ENCODE results near the gene PTPRM. TPM values are rescaled to one million over a fixed set of nuclear protein-coding genes. Genes with fewer than 3 reads are reported as not detected.

PTPRM gene
- total RNA-seq, 1 experiment from 2014 or later, result 1.6 TPM

DNA sequence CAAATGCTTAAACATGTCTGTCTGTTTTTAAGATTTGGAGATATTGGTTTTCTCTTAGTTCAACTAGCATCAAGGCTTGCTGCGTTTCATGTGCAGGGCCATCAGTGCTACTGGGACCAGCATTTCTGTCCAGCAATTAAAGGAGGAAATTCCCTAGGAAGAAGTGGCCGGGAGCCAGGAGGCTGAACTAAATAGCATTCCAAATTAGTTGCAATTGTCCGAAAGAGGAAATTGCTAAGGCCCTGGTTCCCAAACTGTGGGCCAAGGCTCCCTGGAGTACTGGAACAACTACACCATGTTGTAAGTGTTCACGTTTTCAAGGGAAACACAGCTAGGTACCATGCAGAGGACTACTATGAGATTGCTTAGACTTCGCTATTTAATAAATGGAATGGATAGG is 257.9 kb downstream of the PTPRM start:
- CTCF ChIA-PET, result no interaction called here
- H3K9me3 ChIP-seq (ENCODE audit: control insufficient read depth, insufficient read depth, low read depth, low read length), result no peaks in the 10 kb centered on the region
- H3K4me3 ChIP-seq (ENCODE audit: low read depth in 2 of 2, low read length in 2 of 2), result no peak overlapping the region
- no peak overlapping the region for H3K27ac ChIP-seq (ENCODE audit: low read length)
- POLR2A ChIA-PET, result no interaction called here
- no peak for TF ChIP-seq TCF7L2 (IDR thresholded peaks at IDR 0.05; ENCODE audit: low read depth, low read length)
- TF ChIP-seq, protein P1, sequence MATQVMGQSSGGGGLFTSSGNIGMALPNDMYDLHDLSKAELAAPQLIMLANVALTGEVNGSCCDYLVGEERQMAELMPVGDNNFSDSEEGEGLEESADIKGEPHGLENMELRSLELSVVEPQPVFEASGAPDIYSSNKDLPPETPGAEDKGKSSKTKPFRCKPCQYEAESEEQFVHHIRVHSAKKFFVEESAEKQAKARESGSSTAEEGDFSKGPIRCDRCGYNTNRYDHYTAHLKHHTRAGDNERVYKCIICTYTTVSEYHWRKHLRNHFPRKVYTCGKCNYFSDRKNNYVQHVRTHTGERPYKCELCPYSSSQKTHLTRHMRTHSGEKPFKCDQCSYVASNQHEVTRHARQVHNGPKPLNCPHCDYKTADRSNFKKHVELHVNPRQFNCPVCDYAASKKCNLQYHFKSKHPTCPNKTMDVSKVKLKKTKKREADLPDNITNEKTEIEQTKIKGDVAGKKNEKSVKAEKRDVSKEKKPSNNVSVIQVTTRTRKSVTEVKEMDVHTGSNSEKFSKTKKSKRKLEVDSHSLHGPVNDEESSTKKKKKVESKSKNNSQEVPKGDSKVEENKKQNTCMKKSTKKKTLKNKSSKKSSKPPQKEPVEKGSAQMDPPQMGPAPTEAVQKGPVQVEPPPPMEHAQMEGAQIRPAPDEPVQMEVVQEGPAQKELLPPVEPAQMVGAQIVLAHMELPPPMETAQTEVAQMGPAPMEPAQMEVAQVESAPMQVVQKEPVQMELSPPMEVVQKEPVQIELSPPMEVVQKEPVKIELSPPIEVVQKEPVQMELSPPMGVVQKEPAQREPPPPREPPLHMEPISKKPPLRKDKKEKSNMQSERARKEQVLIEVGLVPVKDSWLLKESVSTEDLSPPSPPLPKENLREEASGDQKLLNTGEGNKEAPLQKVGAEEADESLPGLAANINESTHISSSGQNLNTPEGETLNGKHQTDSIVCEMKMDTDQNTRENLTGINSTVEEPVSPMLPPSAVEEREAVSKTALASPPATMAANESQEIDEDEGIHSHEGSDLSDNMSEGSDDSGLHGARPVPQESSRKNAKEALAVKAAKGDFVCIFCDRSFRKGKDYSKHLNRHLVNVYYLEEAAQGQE (IDR thresholded peaks at IDR 0.05; ENCODE audit: insufficient read depth in 1 of 2, low read depth in 2 of 2, low read length in 1 of 2), result no peak
- TF ChIP-seq POLR2AphosphoS5 (IDR thresholded peaks at IDR 0.05; ENCODE audit: low read depth, low read length), result no peak
- no peak for TF ChIP-seq SIN3A (IDR thresholded peaks at IDR 0.05; ENCODE audit: borderline replicate concordance, insufficient read depth, low read depth, low read length)
- TF ChIP-seq, protein P2, sequence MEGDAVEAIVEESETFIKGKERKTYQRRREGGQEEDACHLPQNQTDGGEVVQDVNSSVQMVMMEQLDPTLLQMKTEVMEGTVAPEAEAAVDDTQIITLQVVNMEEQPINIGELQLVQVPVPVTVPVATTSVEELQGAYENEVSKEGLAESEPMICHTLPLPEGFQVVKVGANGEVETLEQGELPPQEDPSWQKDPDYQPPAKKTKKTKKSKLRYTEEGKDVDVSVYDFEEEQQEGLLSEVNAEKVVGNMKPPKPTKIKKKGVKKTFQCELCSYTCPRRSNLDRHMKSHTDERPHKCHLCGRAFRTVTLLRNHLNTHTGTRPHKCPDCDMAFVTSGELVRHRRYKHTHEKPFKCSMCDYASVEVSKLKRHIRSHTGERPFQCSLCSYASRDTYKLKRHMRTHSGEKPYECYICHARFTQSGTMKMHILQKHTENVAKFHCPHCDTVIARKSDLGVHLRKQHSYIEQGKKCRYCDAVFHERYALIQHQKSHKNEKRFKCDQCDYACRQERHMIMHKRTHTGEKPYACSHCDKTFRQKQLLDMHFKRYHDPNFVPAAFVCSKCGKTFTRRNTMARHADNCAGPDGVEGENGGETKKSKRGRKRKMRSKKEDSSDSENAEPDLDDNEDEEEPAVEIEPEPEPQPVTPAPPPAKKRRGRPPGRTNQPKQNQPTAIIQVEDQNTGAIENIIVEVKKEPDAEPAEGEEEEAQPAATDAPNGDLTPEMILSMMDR (IDR thresholded peaks at IDR 0.05), result no peak
- no TSS peak for BruUV-seq (replicated peaks)
- DNase-seq (ENCODE audit: low read depth, low spot score) (no peak), ATAC-seq (no peak)
- no peaks in the 10 kb centered on the region for H3K4me1 ChIP-seq (ENCODE audit: control insufficient read depth, insufficient read depth, low read length)
- intact Hi-C loops (cut with micrococcal nuclease; ENCODE audit: unreplicated experiment), result no loop called here
- no peaks in the 10 kb centered on the region for H3K27me3 ChIP-seq (ENCODE audit: control insufficient read depth, insufficient read depth, low read length)
- in situ Hi-C loops (cut with HindIII; ENCODE audit: low pct_unique_long_range_greater_than_20kb, low sequenced_read_pairs), result no loop called here
- no peaks in the 10 kb centered on the region for H3K36me3 ChIP-seq (ENCODE audit: control insufficient read depth, insufficient read depth, low read length)

DNA sequence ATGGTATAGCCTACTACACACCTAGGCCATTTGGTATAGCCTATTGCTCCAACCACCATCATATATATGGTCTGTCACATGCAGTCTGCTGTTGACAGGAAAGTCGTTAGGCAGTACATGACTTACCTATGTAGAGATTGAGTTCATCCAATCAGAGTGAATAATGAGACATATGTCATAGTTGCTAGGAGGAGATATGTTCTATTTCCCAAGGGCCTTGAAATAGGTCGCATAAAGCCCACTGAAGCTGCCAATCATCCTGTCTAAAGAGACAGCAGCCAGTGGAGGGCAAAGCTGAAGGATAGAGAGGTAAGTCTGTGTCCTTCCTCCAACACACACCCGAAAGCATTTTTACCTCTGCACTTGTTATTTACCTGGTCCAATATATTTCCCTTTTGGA is 263.4 kb downstream of the PTPRM start:
- intact Hi-C loops (cut with micrococcal nuclease; ENCODE audit: unreplicated experiment), result no loop called here

More for the DNA sequence above, 263.4 kb downstream of the PTPRM start:
- Histone ChIP-seq H3K4me1 (ENCODE audit: control insufficient read depth, insufficient read depth, low read length) (no peaks in the 10 kb centered on the region), H3K36me3 (ENCODE audit: control insufficient read depth, insufficient read depth, low read length) (no peaks in the 10 kb centered on the region), H3K4me3 (ENCODE audit: low read depth in 2 of 2, low read length in 2 of 2) (no peak overlapping the region), H3K27me3 (ENCODE audit: control insufficient read depth, insufficient read depth, low read length) (no peaks in the 10 kb centered on the region), H3K27ac (ENCODE audit: low read length) (no peak overlapping the region), H3K9me3 (ENCODE audit: control insufficient read depth, insufficient read depth, low read depth, low read length) (no peaks in the 10 kb centered on the region)
- no peak for DNase-seq (ENCODE audit: low read depth, low spot score)
- ChIA-PET POLR2A (no interaction called here), CTCF (no interaction called here)
- BruUV-seq (replicated peaks), result no TSS peak
- ATAC-seq, result no peak
- in situ Hi-C loops (cut with HindIII; ENCODE audit: low pct_unique_long_range_greater_than_20kb, low sequenced_read_pairs), result no loop called here
- TF ChIP-seq SIN3A (IDR thresholded peaks at IDR 0.05; ENCODE audit: borderline replicate concordance, insufficient read depth, low read depth, low read length), result no peak
- TF ChIP-seq, protein P1 (IDR thresholded peaks at IDR 0.05; ENCODE audit: insufficient read depth in 1 of 2, low read depth in 2 of 2, low read length in 1 of 2), result no peak
- TF ChIP-seq TCF7L2 (IDR thresholded peaks at IDR 0.05; ENCODE audit: low read depth, low read length), result no peak
- TF ChIP-seq, protein P2 (IDR thresholded peaks at IDR 0.05), result no peak
- TF ChIP-seq POLR2AphosphoS5 (IDR thresholded peaks at IDR 0.05; ENCODE audit: low read depth, low read length), result no peak

Measured in Panc1 (cell line).